ENCODE results near the gene SLC25A1. TPM values are rescaled to one million over a fixed set of nuclear protein-coding genes. Genes with fewer than 3 reads are reported as not detected.

The SLC25A1 gene
- total and polyA plus RNA-seq, 2 of the 8 experiments (the other 6 are each of a cell fraction or from before 2014, with no cell fraction given) = 110 to 148 TPM

DNA sequence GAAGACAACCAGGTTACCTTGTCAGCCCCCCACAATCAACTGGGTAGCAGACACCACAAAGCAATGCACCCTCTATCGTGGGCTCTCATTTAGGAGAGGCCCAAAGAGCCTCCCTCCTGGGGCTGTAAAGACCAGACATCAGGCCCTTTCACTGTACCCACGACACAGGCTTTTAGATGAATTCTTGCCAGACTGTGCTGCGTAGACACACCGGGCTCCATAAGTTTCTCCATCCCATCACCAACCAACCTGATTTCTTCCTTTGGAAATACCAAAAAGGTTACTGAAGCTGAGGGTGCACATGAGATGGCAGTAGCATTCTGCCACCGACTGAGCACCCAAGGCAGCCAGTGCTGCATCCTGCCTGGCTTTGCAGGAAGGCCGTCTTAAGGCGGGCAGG lies 46.4 kb upstream of the SLC25A1 start (continued):
- TF ChIP-seq YY1 (IDR thresholded peaks at IDR 0.05; ENCODE audit: low read depth, low read length) (no peak), PHF8 (conservative IDR thresholded peaks at IDR 0.05; ENCODE audit: low read depth, low read length) (no peak), CHD2 (IDR thresholded peaks at IDR 0.05; ENCODE audit: low read length) (no peak)

Data from H1 (cell line).